Measurements from ENCODE around the gene WDR19.

DNA sequence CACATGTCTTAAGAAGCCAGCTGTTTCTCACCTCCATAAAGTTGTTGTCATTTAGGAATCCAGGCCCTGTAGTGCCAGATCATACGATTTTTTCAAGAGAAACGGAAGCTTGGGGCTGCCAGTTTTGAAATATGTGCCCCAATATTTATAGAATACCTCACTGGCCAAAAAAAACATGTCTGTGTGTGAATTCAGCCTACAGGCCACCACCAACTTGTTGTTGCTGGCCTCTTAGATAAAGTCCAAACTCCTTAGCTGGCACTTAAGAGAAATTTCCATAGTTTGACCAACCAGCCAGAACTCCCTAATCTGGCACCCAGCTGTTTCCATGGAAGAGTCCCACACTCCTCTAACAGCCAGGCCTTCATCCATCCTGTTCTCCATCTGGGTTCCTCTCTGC is 74.1 kb downstream of the WDR19 start:
- TF ChIP-seq, protein P1, sequence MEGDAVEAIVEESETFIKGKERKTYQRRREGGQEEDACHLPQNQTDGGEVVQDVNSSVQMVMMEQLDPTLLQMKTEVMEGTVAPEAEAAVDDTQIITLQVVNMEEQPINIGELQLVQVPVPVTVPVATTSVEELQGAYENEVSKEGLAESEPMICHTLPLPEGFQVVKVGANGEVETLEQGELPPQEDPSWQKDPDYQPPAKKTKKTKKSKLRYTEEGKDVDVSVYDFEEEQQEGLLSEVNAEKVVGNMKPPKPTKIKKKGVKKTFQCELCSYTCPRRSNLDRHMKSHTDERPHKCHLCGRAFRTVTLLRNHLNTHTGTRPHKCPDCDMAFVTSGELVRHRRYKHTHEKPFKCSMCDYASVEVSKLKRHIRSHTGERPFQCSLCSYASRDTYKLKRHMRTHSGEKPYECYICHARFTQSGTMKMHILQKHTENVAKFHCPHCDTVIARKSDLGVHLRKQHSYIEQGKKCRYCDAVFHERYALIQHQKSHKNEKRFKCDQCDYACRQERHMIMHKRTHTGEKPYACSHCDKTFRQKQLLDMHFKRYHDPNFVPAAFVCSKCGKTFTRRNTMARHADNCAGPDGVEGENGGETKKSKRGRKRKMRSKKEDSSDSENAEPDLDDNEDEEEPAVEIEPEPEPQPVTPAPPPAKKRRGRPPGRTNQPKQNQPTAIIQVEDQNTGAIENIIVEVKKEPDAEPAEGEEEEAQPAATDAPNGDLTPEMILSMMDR (IDR thresholded peaks at IDR 0.05 in 4 of 5, conservative IDR thresholded peaks at IDR 0.05 in 1 of 5) = no peak
- no peak for TF ChIP-seq POLR2A (IDR thresholded peaks at IDR 0.05)

Data from gastrocnemius medialis (tissue), 4 donors.